ENCODE data around the gene CCDC27.
"Not testable (repeated sequence)": the region's sequence is repeated elsewhere in the genome, so short reads cannot be mapped to it uniquely, and the experiment has no call there.

Gene CCDC27

GRCh38 chr1:3807769-3808168 lies 55.5 kb downstream of the CCDC27 start:
- Histone ChIP-seq H3K27ac (ENCODE audit: low read depth in 2 of 2, low read length in 2 of 2) (no peak overlapping the region), H3K4me1 (ENCODE audit: control insufficient read depth in 2 of 2, insufficient read depth in 2 of 2, low read length in 2 of 2) (no peaks in the 10 kb centered on the region), H3K36me3 (ENCODE audit: control insufficient read depth in 2 of 2, insufficient read depth in 2 of 2, low read length in 2 of 2) (no peaks in the 10 kb centered on the region), H3K9ac (ENCODE audit: low read depth in 1 of 2, low read length in 2 of 2) (no peak overlapping the region), H3K9me3 (ENCODE audit: control insufficient read depth in 2 of 2, low read length in 2 of 2) (no peaks in the 10 kb centered on the region), H3K27me3 (ENCODE audit: control insufficient read depth in 2 of 2, insufficient read depth in 2 of 2, low read length in 2 of 2) (peaks cover 3 to 6% of the 10 kb centered on the region in 2 donors), H3K4me3 (ENCODE audit: low read length in 2 of 2) (no peak overlapping the region)

- no peaks in the 10 kb centered on the region for H3K4me1 ChIP-seq (ENCODE audit: control insufficient read depth in 2 of 2, insufficient read depth in 2 of 2, low read length in 2 of 2)
- no peaks in the 10 kb centered on the region for H3K27me3 ChIP-seq (ENCODE audit: control insufficient read depth in 2 of 2, insufficient read depth in 2 of 2, low read length in 2 of 2)
- H3K4me3 ChIP-seq (ENCODE audit: low read length in 2 of 2): no peak overlapping the region
- H3K27ac ChIP-seq (ENCODE audit: low read depth in 2 of 2, low read length in 2 of 2): no peak overlapping the region
- no peaks in the 10 kb centered on the region for H3K9me3 ChIP-seq (ENCODE audit: control insufficient read depth in 2 of 2, low read length in 2 of 2)
- H3K36me3 ChIP-seq (ENCODE audit: control insufficient read depth in 2 of 2, insufficient read depth in 2 of 2, low read length in 2 of 2): peaks cover under 1 to 3% of the 10 kb centered on the region in 2 donors
- no peak overlapping the region for H3K9ac ChIP-seq (ENCODE audit: low read depth in 1 of 2, low read length in 2 of 2)
These were observed 57.4 kb downstream of the CCDC27 start for GRCh38 chr1:3809680-3810079.

- not testable (repeated sequence) for H3K4me3 ChIP-seq (ENCODE audit: low read length in 2 of 2); H3K27me3 ChIP-seq (ENCODE audit: control insufficient read depth in 2 of 2, insufficient read depth in 2 of 2, low read length in 2 of 2); H3K9ac ChIP-seq (ENCODE audit: low read depth in 1 of 2, low read length in 2 of 2); H3K36me3 ChIP-seq (ENCODE audit: control insufficient read depth in 2 of 2, insufficient read depth in 2 of 2, low read length in 2 of 2); H3K4me1 ChIP-seq (ENCODE audit: control insufficient read depth in 2 of 2, insufficient read depth in 2 of 2, low read length in 2 of 2); H3K9me3 ChIP-seq (ENCODE audit: control insufficient read depth in 2 of 2, low read length in 2 of 2); H3K27ac ChIP-seq (ENCODE audit: low read depth in 2 of 2, low read length in 2 of 2)
These were observed 58.0 kb downstream of the CCDC27 start for GRCh38 chr1:3810149-3810761.

- H3K9me3 ChIP-seq (ENCODE audit: control insufficient read depth in 2 of 2, low read length in 2 of 2): no peaks in the 10 kb centered on the region
- no peak overlapping the region for H3K9ac ChIP-seq (ENCODE audit: low read depth in 1 of 2, low read length in 2 of 2)
- no peak overlapping the region for H3K27ac ChIP-seq (ENCODE audit: low read depth in 2 of 2, low read length in 2 of 2)
- no peak overlapping the region for H3K4me3 ChIP-seq (ENCODE audit: low read length in 2 of 2)
- no peaks in the 10 kb centered on the region for H3K4me1 ChIP-seq (ENCODE audit: control insufficient read depth in 2 of 2, insufficient read depth in 2 of 2, low read length in 2 of 2)
- H3K36me3 ChIP-seq (ENCODE audit: control insufficient read depth in 2 of 2, insufficient read depth in 2 of 2, low read length in 2 of 2): peaks cover 11 to 13% of the 10 kb centered on the region in 2 donors
- H3K27me3 ChIP-seq (ENCODE audit: control insufficient read depth in 2 of 2, insufficient read depth in 2 of 2, low read length in 2 of 2): no peaks in the 10 kb centered on the region
These were observed 59.3 kb downstream of the CCDC27 start for GRCh38 chr1:3811595-3811911.

GRCh38 chr1:3814065-3814464 lies 61.8 kb downstream of the CCDC27 start:
- Histone ChIP-seq H3K27me3 (ENCODE audit: control insufficient read depth in 2 of 2, insufficient read depth in 2 of 2, low read length in 2 of 2) (no peaks in the 10 kb centered on the region), H3K4me1 (ENCODE audit: control insufficient read depth in 2 of 2, insufficient read depth in 2 of 2, low read length in 2 of 2) (no peaks in the 10 kb centered on the region), H3K36me3 (ENCODE audit: control insufficient read depth in 2 of 2, insufficient read depth in 2 of 2, low read length in 2 of 2) (peaks cover 13 to 14% of the 10 kb centered on the region in 2 donors), H3K27ac (ENCODE audit: low read depth in 2 of 2, low read length in 2 of 2) (no peak overlapping the region), H3K9me3 (ENCODE audit: control insufficient read depth in 2 of 2, low read length in 2 of 2) (no peaks in the 10 kb centered on the region), H3K4me3 (ENCODE audit: low read length in 2 of 2) (no peak overlapping the region), H3K9ac (ENCODE audit: low read depth in 1 of 2, low read length in 2 of 2) (no peak overlapping the region)

GRCh38 chr1:3814771-3815561 lies 62.7 kb downstream of the CCDC27 start:
- no peaks in the 10 kb centered on the region for H3K27me3 ChIP-seq (ENCODE audit: control insufficient read depth in 2 of 2, insufficient read depth in 2 of 2, low read length in 2 of 2)
- H3K9me3 ChIP-seq (ENCODE audit: control insufficient read depth in 2 of 2, low read length in 2 of 2): no peaks in the 10 kb centered on the region
- peaks cover 15 to 16% of the 10 kb centered on the region in 2 donors for H3K36me3 ChIP-seq (ENCODE audit: control insufficient read depth in 2 of 2, insufficient read depth in 2 of 2, low read length in 2 of 2)
- no peak overlapping the region for H3K27ac ChIP-seq (ENCODE audit: low read depth in 2 of 2, low read length in 2 of 2)
- no peak overlapping the region for H3K4me3 ChIP-seq (ENCODE audit: low read length in 2 of 2)
- H3K9ac ChIP-seq (ENCODE audit: low read depth in 1 of 2, low read length in 2 of 2): no peak overlapping the region
- no peaks in the 10 kb centered on the region for H3K4me1 ChIP-seq (ENCODE audit: control insufficient read depth in 2 of 2, insufficient read depth in 2 of 2, low read length in 2 of 2)

- no peaks in the 10 kb centered on the region for H3K27me3 ChIP-seq (ENCODE audit: control insufficient read depth in 2 of 2, insufficient read depth in 2 of 2, low read length in 2 of 2)
- H3K4me3 ChIP-seq (ENCODE audit: low read length in 2 of 2): no peak overlapping the region
- H3K36me3 ChIP-seq (ENCODE audit: control insufficient read depth in 2 of 2, insufficient read depth in 2 of 2, low read length in 2 of 2): peaks cover 24 to 26% of the 10 kb centered on the region in 2 donors
- no peak overlapping the region for H3K9ac ChIP-seq (ENCODE audit: low read depth in 1 of 2, low read length in 2 of 2)
- no peak overlapping the region for H3K27ac ChIP-seq (ENCODE audit: low read depth in 2 of 2, low read length in 2 of 2)
- H3K4me1 ChIP-seq (ENCODE audit: control insufficient read depth in 2 of 2, insufficient read depth in 2 of 2, low read length in 2 of 2): no peaks in the 10 kb centered on the region
- no peaks in the 10 kb centered on the region for H3K9me3 ChIP-seq (ENCODE audit: control insufficient read depth in 2 of 2, low read length in 2 of 2)
These were observed 64.3 kb downstream of the CCDC27 start for GRCh38 chr1:3816331-3817137.

GRCh38 chr1:3817138-3817740 lies 65.0 kb downstream of the CCDC27 start:
- no peaks in the 10 kb centered on the region for H3K9me3 ChIP-seq (ENCODE audit: control insufficient read depth in 2 of 2, low read length in 2 of 2)
- H3K4me3 ChIP-seq (ENCODE audit: low read length in 2 of 2): no peak overlapping the region
- peaks cover 29 to 30% of the 10 kb centered on the region in 2 donors for H3K36me3 ChIP-seq (ENCODE audit: control insufficient read depth in 2 of 2, insufficient read depth in 2 of 2, low read length in 2 of 2)
- H3K27ac ChIP-seq (ENCODE audit: low read depth in 2 of 2, low read length in 2 of 2): no peak overlapping the region
- H3K4me1 ChIP-seq (ENCODE audit: control insufficient read depth in 2 of 2, insufficient read depth in 2 of 2, low read length in 2 of 2): no peaks in the 10 kb centered on the region
- no peak overlapping the region for H3K9ac ChIP-seq (ENCODE audit: low read depth in 1 of 2, low read length in 2 of 2)
- H3K27me3 ChIP-seq (ENCODE audit: control insufficient read depth in 2 of 2, insufficient read depth in 2 of 2, low read length in 2 of 2): no peaks in the 10 kb centered on the region

- Histone ChIP-seq H3K36me3 (ENCODE audit: control insufficient read depth in 2 of 2, insufficient read depth in 2 of 2, low read length in 2 of 2) (peaks cover 37 to 38% of the 10 kb centered on the region in 2 donors), H3K9me3 (ENCODE audit: control insufficient read depth in 2 of 2, low read length in 2 of 2) (no peaks in the 10 kb centered on the region), H3K9ac (ENCODE audit: low read depth in 1 of 2, low read length in 2 of 2) (no peak overlapping the region), H3K27ac (ENCODE audit: low read depth in 2 of 2, low read length in 2 of 2) (no peak overlapping the region), H3K4me1 (ENCODE audit: control insufficient read depth in 2 of 2, insufficient read depth in 2 of 2, low read length in 2 of 2) (no peaks in the 10 kb centered on the region), H3K4me3 (ENCODE audit: low read length in 2 of 2) (no peak overlapping the region), H3K27me3 (ENCODE audit: control insufficient read depth in 2 of 2, insufficient read depth in 2 of 2, low read length in 2 of 2) (no peaks in the 10 kb centered on the region)
These were observed 65.8 kb downstream of the CCDC27 start for GRCh38 chr1:3817821-3818597.
